ENCODE data around the gene PODN.

Gene PODN

GRCh38 chr1:53074313-53075154 lies 12.5 kb downstream of the PODN start:
- Histone ChIP-seq H3K9me3 (ENCODE audit: control extremely low read depth in 1 of 5, control insufficient read depth in 4 of 5, insufficient read depth in 2 of 5, low read depth in 1 of 5, low read length in 4 of 5) (no peaks in the 10 kb centered on the region), H3K4me1 (ENCODE audit: control extremely low read depth in 1 of 4, control insufficient read depth in 4 of 4, insufficient read depth in 4 of 4, low read length in 3 of 4) (no peaks in the 10 kb centered on the region), H3K36me3 (ENCODE audit: control insufficient read depth in 4 of 4, insufficient read depth in 4 of 4, low read length in 3 of 4) (no peaks in the 10 kb centered on the region), H3K27me3 (replicated peaks in 2 of 5; ENCODE audit: control insufficient read depth in 4 of 5, insufficient read depth in 5 of 5, low read length in 4 of 5) (no peaks in the 10 kb centered on the region), H3K27ac (ENCODE audit: insufficient read depth in 1 of 2, low read depth in 1 of 2, low read length in 2 of 2, poor library complexity in 1 of 2, severe bottlenecking in 2 of 2) (no peak overlapping the region), H3K4me3 (ENCODE audit: control insufficient read depth in 1 of 7, extremely low read depth in 1 of 7, insufficient read depth in 4 of 7, low read depth in 2 of 7, low read length in 6 of 7) (no peak overlapping the region)
- CTCF ChIA-PET: no interaction called here
- 100% methylated on average over 4 of the region's 8 CpGs for WGBS (ENCODE audit: insufficient coverage)
- POLR2A ChIA-PET: no interaction called here
- no peak for DNase-seq

DNA sequence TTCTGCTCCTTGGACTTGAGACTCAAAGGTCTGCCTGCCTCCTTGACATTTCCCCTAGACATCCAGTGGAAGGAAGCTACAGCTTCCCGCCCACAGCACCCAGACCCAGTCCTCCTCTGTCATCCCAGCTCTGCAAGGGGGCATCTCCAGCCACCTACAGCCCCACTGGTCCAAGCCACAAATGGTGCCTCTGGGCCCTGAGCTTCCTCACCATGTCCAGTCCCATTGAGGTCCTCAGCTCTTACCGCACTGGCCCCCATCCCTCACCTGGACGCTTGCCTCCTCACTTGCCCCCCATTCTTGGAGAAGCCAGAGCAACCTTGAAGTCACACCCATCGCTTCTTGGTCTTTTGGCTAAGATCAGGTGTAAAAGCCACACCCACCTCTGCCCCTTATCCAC lies 13.2 kb downstream of the PODN start:
- Histone ChIP-seq H3K36me3 (ENCODE audit: control insufficient read depth in 4 of 4, insufficient read depth in 4 of 4, low read length in 3 of 4) (no peaks in the 10 kb centered on the region), H3K27me3 (replicated peaks in 2 of 5; ENCODE audit: control insufficient read depth in 4 of 5, insufficient read depth in 5 of 5, low read length in 4 of 5) (no peaks in the 10 kb centered on the region), H3K27ac (ENCODE audit: insufficient read depth in 1 of 2, low read depth in 1 of 2, low read length in 2 of 2, poor library complexity in 1 of 2, severe bottlenecking in 2 of 2) (no peak overlapping the region), H3K4me3 (ENCODE audit: control insufficient read depth in 1 of 7, extremely low read depth in 1 of 7, insufficient read depth in 4 of 7, low read depth in 2 of 7, low read length in 6 of 7) (no peak overlapping the region), H3K9me3 (ENCODE audit: control extremely low read depth in 1 of 5, control insufficient read depth in 4 of 5, insufficient read depth in 2 of 5, low read depth in 1 of 5, low read length in 4 of 5) (no peaks in the 10 kb centered on the region), H3K4me1 (ENCODE audit: control extremely low read depth in 1 of 4, control insufficient read depth in 4 of 4, insufficient read depth in 4 of 4, low read length in 3 of 4) (no peaks in the 10 kb centered on the region)
- ChIA-PET POLR2A (no interaction called here), CTCF (no interaction called here)
- 96% methylated on average over 4 of the region's 4 CpGs for WGBS (ENCODE audit: insufficient coverage)
- DNase-seq: no peak

DNA sequence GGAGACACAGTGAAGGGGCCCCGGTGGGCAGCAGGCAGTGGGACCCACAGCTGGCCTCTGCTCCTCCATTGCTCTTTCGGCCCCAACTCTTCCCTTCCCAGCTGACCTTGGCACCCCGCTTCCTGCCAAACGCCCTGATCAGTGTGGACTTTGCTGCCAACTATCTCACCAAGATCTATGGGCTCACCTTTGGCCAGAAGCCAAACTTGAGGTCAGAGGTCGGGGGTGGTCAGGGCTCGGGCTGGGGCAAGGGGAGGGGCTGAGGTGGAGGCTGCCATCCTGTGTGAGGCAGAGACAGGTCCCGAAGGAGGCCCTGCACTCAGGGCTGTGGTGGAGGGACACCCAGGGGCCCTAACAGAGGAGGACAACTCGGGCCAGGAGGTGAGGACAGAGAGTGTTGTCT lies 13.7 kb downstream of the PODN start:
- Histone ChIP-seq H3K27me3 (replicated peaks in 2 of 5; ENCODE audit: control insufficient read depth in 4 of 5, insufficient read depth in 5 of 5, low read length in 4 of 5) (no peaks in the 10 kb centered on the region), H3K4me1 (ENCODE audit: control extremely low read depth in 1 of 4, control insufficient read depth in 4 of 4, insufficient read depth in 4 of 4, low read length in 3 of 4) (no peaks in the 10 kb centered on the region), H3K27ac (ENCODE audit: insufficient read depth in 1 of 2, low read depth in 1 of 2, low read length in 2 of 2, poor library complexity in 1 of 2, severe bottlenecking in 2 of 2) (no peak overlapping the region), H3K36me3 (ENCODE audit: control insufficient read depth in 4 of 4, insufficient read depth in 4 of 4, low read length in 3 of 4) (no peaks in the 10 kb centered on the region), H3K9me3 (ENCODE audit: control extremely low read depth in 1 of 5, control insufficient read depth in 4 of 5, insufficient read depth in 2 of 5, low read depth in 1 of 5, low read length in 4 of 5) (no peaks in the 10 kb centered on the region), H3K4me3 (ENCODE audit: control insufficient read depth in 1 of 7, extremely low read depth in 1 of 7, insufficient read depth in 4 of 7, low read depth in 2 of 7, low read length in 6 of 7) (no peak overlapping the region)
- POLR2A ChIA-PET: no interaction called here
- 92% methylated on average over 7 of the region's 8 CpGs for WGBS (ENCODE audit: insufficient coverage)
- DNase-seq: no peak
- CTCF ChIA-PET: no interaction called here

- ChIA-PET POLR2A (no interaction called here), CTCF (no interaction called here)
- 93% methylated on average over 5 of the region's 9 CpGs for WGBS (ENCODE audit: insufficient coverage)
- no peaks in the 10 kb centered on the region for H3K27me3 ChIP-seq (replicated peaks in 2 of 5; ENCODE audit: control insufficient read depth in 4 of 5, insufficient read depth in 5 of 5, low read length in 4 of 5)
- no peak for DNase-seq
- H3K4me1 ChIP-seq (ENCODE audit: control extremely low read depth in 1 of 4, control insufficient read depth in 4 of 4, insufficient read depth in 4 of 4, low read length in 3 of 4): no peaks in the 10 kb centered on the region
- no peaks in the 10 kb centered on the region for H3K9me3 ChIP-seq (ENCODE audit: control extremely low read depth in 1 of 5, control insufficient read depth in 4 of 5, insufficient read depth in 2 of 5, low read depth in 1 of 5, low read length in 4 of 5)
- H3K27ac ChIP-seq (ENCODE audit: insufficient read depth in 1 of 2, low read depth in 1 of 2, low read length in 2 of 2, poor library complexity in 1 of 2, severe bottlenecking in 2 of 2): no peak overlapping the region
- H3K4me3 ChIP-seq (ENCODE audit: control insufficient read depth in 1 of 7, extremely low read depth in 1 of 7, insufficient read depth in 4 of 7, low read depth in 2 of 7, low read length in 6 of 7): no peak overlapping the region
- H3K36me3 ChIP-seq (ENCODE audit: control insufficient read depth in 4 of 4, insufficient read depth in 4 of 4, low read length in 3 of 4): no peaks in the 10 kb centered on the region
Measured at GRCh38 chr1:53076165-53076564, 14.2 kb downstream of the PODN start.

DNA sequence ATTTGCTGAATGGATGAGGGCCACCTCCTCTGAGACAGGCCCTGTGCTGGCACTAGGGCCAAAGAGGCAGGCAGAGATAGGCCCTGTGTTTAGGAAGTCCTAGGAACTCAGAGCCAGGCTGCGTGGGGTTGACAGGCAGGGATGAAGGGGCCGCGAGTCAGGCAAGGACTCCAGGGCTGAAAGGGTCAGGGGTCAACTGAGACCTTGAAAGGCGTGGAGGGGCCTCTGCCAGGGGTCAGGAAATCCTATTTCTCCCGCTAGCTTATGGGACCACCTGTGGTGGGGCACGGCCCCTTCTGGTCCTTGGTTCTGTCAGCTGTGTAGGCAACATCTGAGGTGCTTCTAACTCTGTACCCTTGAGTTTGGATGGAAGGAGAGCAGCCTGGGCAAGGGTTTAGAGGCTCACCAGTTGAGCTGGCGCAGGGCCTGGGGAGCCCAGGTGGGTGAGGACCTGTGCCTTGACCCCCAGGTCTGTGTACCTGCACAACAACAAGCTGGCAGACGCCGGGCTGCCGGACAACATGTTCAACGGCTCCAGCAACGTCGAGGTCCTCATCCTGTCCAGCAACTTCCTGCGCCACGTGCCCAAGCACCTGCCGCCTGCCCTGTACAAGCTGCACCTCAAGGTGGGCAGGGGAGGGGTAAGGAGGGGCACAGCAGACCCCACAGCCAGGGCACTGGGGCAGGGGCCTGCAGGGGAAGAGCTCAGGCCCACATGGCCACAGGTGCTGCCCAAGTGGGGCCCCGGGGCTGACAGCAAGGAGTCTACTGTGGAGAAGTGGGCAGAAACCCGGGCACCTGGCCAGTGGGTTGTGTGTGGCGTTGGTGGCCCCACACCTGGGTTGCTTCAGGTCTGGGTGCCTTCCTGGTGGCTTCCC lies 14.9 kb downstream of the PODN start:
- H3K27ac ChIP-seq (ENCODE audit: insufficient read depth in 1 of 2, low read depth in 1 of 2, low read length in 2 of 2, poor library complexity in 1 of 2, severe bottlenecking in 2 of 2): no peak overlapping the region
- no peaks in the 10 kb centered on the region for H3K9me3 ChIP-seq (ENCODE audit: control extremely low read depth in 1 of 5, control insufficient read depth in 4 of 5, insufficient read depth in 2 of 5, low read depth in 1 of 5, low read length in 4 of 5)
- H3K36me3 ChIP-seq (ENCODE audit: control insufficient read depth in 4 of 4, insufficient read depth in 4 of 4, low read length in 3 of 4): no peaks in the 10 kb centered on the region
- no peaks in the 10 kb centered on the region for H3K4me1 ChIP-seq (ENCODE audit: control extremely low read depth in 1 of 4, control insufficient read depth in 4 of 4, insufficient read depth in 4 of 4, low read length in 3 of 4)
- no peaks in the 10 kb centered on the region for H3K27me3 ChIP-seq (replicated peaks in 2 of 5; ENCODE audit: control insufficient read depth in 4 of 5, insufficient read depth in 5 of 5, low read length in 4 of 5)
- POLR2A ChIA-PET: interaction anchor here (1.0 kb wide), 1 partner anchor 20 kb away, joined by 4 read pairs; no protein-coding TSS in a partner anchor
- no peak for DNase-seq
- 98% methylated on average over 17 of the region's 19 CpGs for WGBS (ENCODE audit: insufficient coverage)
- CTCF ChIA-PET: no interaction called here
- H3K4me3 ChIP-seq (ENCODE audit: control insufficient read depth in 1 of 7, extremely low read depth in 1 of 7, insufficient read depth in 4 of 7, low read depth in 2 of 7, low read length in 6 of 7): no peak overlapping the region

GRCh38 chr1:53077599-53077965 lies 15.6 kb downstream of the PODN start:
- Histone ChIP-seq H3K9me3 (ENCODE audit: control extremely low read depth in 1 of 5, control insufficient read depth in 4 of 5, insufficient read depth in 2 of 5, low read depth in 1 of 5, low read length in 4 of 5) (no peaks in the 10 kb centered on the region), H3K27ac (ENCODE audit: insufficient read depth in 1 of 2, low read depth in 1 of 2, low read length in 2 of 2, poor library complexity in 1 of 2, severe bottlenecking in 2 of 2) (no peak overlapping the region), H3K4me3 (ENCODE audit: control insufficient read depth in 1 of 7, extremely low read depth in 1 of 7, insufficient read depth in 4 of 7, low read depth in 2 of 7, low read length in 6 of 7) (no peak overlapping the region), H3K4me1 (ENCODE audit: control extremely low read depth in 1 of 4, control insufficient read depth in 4 of 4, insufficient read depth in 4 of 4, low read length in 3 of 4) (peaks cover 0 to 1% (median 0%) of the 10 kb centered on the region in 4 experiments), H3K27me3 (replicated peaks in 2 of 5; ENCODE audit: control insufficient read depth in 4 of 5, insufficient read depth in 5 of 5, low read length in 4 of 5) (no peaks in the 10 kb centered on the region), H3K36me3 (ENCODE audit: control insufficient read depth in 4 of 4, insufficient read depth in 4 of 4, low read length in 3 of 4) (no peaks in the 10 kb centered on the region)
- POLR2A ChIA-PET: interaction anchor here (1.0 kb wide), 1 partner anchor 21 kb away, joined by 4 read pairs; no protein-coding TSS in a partner anchor
- no peak for DNase-seq
- CTCF ChIA-PET: no interaction called here
- WGBS (ENCODE audit: insufficient coverage): 87% methylated on average over 6 of the region's 13 CpGs

Measured in common myeloid progenitor, CD34-positive (primary cell).